ENCODE results near the gene ABCD4.

Gene ABCD4

DNA sequence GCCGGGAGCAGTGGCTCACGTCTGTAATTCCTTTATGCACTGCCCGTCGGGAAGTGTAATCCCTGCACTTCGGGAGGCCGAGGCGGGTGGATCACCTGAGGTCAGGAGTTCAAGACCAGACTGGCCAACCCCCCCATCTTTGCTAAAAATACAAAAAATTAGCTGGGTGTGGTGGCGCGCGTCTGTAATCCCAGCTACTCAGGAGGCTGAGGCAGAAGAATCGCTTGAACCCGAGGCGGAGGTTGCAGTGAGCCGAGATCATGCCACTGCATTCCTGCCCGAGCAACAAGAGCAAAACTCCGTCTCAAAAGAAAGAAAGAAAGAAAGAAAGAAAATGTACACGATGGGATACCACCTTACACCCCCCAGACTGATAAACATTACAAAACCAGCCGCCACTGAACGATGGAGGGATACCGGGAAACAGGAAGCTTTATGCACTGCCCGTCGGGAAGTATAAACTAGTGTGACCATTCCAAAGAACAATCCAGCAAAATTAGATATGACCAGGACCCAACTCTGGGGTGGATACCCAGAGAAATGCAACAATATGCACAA is 1.1 kb downstream of the ABCD4 start:
- peak overlapping the region; percentile 96 for H2AFZ ChIP-seq (ENCODE audit: low read length, unreplicated experiment)
- H3K4me3 ChIP-seq (ENCODE audit: low read depth, low read length), result peak overlapping the region; percentile 97
- H3K4me1 ChIP-seq (ENCODE audit: control insufficient read depth, insufficient read depth, low read length, unreplicated experiment), result peaks cover 4% of the 10 kb centered on the region
- H3K27me3 ChIP-seq (ENCODE audit: insufficient read depth, low read length), result no peaks in the 10 kb centered on the region
- peaks cover 30% of the 10 kb centered on the region for H3K79me2 ChIP-seq (ENCODE audit: control insufficient read depth, insufficient read depth, low read length, unreplicated experiment)
- H3K27ac ChIP-seq (ENCODE audit: low read depth, low read length), result peak overlapping the region; percentile 48; the same call in 1 of the 2 replicates
- peaks cover 10% of the 10 kb centered on the region; the same call in 1 of the 2 replicates for H3K36me3 ChIP-seq (ENCODE audit: insufficient read depth, low read length)

DNA sequence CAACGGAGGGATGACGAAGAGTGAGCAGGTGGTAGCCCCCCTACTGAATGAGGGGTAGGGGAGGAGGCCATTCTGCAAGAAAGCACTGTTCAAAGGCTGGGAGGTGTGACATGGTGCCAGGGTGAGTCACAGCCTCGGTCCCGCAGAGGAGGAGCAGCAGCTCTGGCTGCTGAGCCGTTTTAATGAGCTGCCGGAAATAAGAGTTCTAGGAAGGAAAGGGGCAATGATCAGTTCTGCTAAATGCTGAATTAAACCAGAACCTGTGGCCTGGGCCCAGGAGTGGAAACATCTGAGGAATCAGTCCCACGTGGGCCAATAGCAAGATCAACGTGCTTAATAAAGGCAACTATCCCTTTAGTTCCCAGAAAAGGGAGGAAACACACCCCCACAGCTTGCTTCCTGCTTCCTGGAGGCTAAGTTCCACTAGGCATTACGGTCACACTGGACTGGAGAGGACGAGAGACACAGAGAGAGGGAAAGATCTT is 3.6 kb downstream of the ABCD4 start:
- Histone ChIP-seq H2AFZ (ENCODE audit: low read length, unreplicated experiment) (no peak overlapping the region), H3K27ac (ENCODE audit: low read depth, low read length) (0 out of 2 replicates have a peak overlapping the region, but pooled peaks have one; percentile 18), H3K79me2 (ENCODE audit: control insufficient read depth, insufficient read depth, low read length, unreplicated experiment) (peaks cover 30% of the 10 kb centered on the region), H3K36me3 (ENCODE audit: insufficient read depth, low read length) (peaks cover 10% of the 10 kb centered on the region; the same call in 1 of the 2 replicates), H3K4me3 (ENCODE audit: low read depth, low read length) (no peak overlapping the region), H3K4me1 (ENCODE audit: control insufficient read depth, insufficient read depth, low read length, unreplicated experiment) (peaks cover 4% of the 10 kb centered on the region), H3K27me3 (ENCODE audit: insufficient read depth, low read length) (no peaks in the 10 kb centered on the region)

DNA sequence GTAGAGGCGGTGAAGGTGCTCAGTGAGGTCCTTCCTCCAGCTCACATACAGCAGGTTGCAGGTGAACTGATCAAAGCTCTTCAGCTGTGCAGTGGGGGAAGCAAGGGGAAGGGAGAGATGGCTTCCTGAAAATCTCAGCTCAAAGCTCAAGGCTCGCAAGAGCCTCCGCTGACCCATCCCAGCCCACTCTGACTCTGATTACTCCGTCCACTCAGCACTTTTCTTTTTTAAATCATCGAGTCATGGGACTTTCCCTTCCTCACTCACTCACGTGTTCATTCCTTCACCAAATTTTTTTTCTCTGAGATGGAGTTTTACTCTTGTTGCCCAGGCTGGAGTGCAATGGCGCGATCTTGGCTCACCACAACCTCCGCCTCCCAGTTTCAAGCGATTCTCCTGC is 4.7 kb downstream of the ABCD4 start:
- peaks cover 33% of the 10 kb centered on the region for H3K79me2 ChIP-seq (ENCODE audit: control insufficient read depth, insufficient read depth, low read length, unreplicated experiment)
- H2AFZ ChIP-seq (ENCODE audit: low read length, unreplicated experiment), result no peak overlapping the region
- no peaks in the 10 kb centered on the region for H3K27me3 ChIP-seq (ENCODE audit: insufficient read depth, low read length)
- H3K27ac ChIP-seq (ENCODE audit: low read depth, low read length), result no peak overlapping the region
- H3K4me3 ChIP-seq (ENCODE audit: low read depth, low read length), result no peak overlapping the region
- peaks cover 4% of the 10 kb centered on the region for H3K4me1 ChIP-seq (ENCODE audit: control insufficient read depth, insufficient read depth, low read length, unreplicated experiment)
- peaks cover 10% of the 10 kb centered on the region; the same call in 1 of the 2 replicates for H3K36me3 ChIP-seq (ENCODE audit: insufficient read depth, low read length)

DNA sequence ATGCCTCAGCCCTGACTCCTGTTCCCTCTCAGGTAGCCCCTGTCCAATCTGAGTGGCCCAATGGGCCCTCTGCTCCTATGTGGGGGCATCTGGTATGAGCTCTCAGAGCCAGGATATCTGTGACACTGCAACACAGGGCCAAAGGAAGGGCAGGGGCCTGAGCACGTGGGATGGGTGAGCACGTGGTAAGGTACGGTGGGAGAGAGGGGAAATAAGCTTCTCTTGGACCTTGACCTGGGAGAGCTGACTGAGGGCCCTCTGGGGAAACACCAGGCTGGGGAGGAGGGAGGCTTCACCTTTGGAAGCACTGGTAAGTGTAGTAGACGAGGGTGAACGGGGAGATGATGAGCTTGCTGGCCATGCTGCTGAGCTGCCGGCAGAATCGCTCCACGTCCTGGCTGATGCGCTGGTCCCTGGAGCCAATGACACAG is 6.7 kb downstream of the ABCD4 start:
- Histone ChIP-seq H3K4me1 (ENCODE audit: control insufficient read depth, insufficient read depth, low read length, unreplicated experiment) (no peaks in the 10 kb centered on the region), H3K36me3 (ENCODE audit: insufficient read depth, low read length) (peaks cover 12% of the 10 kb centered on the region; the same call in 1 of the 2 replicates), H3K79me2 (ENCODE audit: control insufficient read depth, insufficient read depth, low read length, unreplicated experiment) (peaks cover 19% of the 10 kb centered on the region), H3K27me3 (ENCODE audit: insufficient read depth, low read length) (no peaks in the 10 kb centered on the region), H3K4me3 (ENCODE audit: low read depth, low read length) (no peak overlapping the region), H2AFZ (ENCODE audit: low read length, unreplicated experiment) (no peak overlapping the region), H3K27ac (ENCODE audit: low read depth, low read length) (no peak overlapping the region)

- H2AFZ ChIP-seq (ENCODE audit: low read length, unreplicated experiment), result no peak overlapping the region
- peaks cover 4% of the 10 kb centered on the region; the same call in 1 of the 2 replicates for H3K36me3 ChIP-seq (ENCODE audit: insufficient read depth, low read length)
- peaks cover 6% of the 10 kb centered on the region for H3K79me2 ChIP-seq (ENCODE audit: control insufficient read depth, insufficient read depth, low read length, unreplicated experiment)
- no peaks in the 10 kb centered on the region for H3K4me1 ChIP-seq (ENCODE audit: control insufficient read depth, insufficient read depth, low read length, unreplicated experiment)
- no peak overlapping the region for H3K4me3 ChIP-seq (ENCODE audit: low read depth, low read length)
- H3K27me3 ChIP-seq (ENCODE audit: insufficient read depth, low read length), result no peaks in the 10 kb centered on the region
- no peak overlapping the region for H3K27ac ChIP-seq (ENCODE audit: low read depth, low read length)
Measured at GRCh38 chr14:74293606-74294005, 9.1 kb downstream of the ABCD4 start.

GRCh38 chr14:74292061-74292460 is 10.7 kb downstream of the ABCD4 start:
- H3K27me3 ChIP-seq (ENCODE audit: insufficient read depth, low read length), result no peaks in the 10 kb centered on the region
- no peaks in the 10 kb centered on the region for H3K4me1 ChIP-seq (ENCODE audit: control insufficient read depth, insufficient read depth, low read length, unreplicated experiment)
- H3K27ac ChIP-seq (ENCODE audit: low read depth, low read length), result no peak overlapping the region
- H3K79me2 ChIP-seq (ENCODE audit: control insufficient read depth, insufficient read depth, low read length, unreplicated experiment), result peaks cover 3% of the 10 kb centered on the region
- H3K4me3 ChIP-seq (ENCODE audit: low read depth, low read length), result no peak overlapping the region
- no peak overlapping the region for H2AFZ ChIP-seq (ENCODE audit: low read length, unreplicated experiment)
- peaks cover 3% of the 10 kb centered on the region; the same call in 1 of the 2 replicates for H3K36me3 ChIP-seq (ENCODE audit: insufficient read depth, low read length)

- no peak overlapping the region for H3K4me3 ChIP-seq (ENCODE audit: low read depth, low read length)
- H3K36me3 ChIP-seq (ENCODE audit: insufficient read depth, low read length), result peaks cover 7% of the 10 kb centered on the region
- H2AFZ ChIP-seq (ENCODE audit: low read length, unreplicated experiment), result no peak overlapping the region
Measured at GRCh38 chr14:74290415-74290814, 12.3 kb downstream of the ABCD4 start.

DNA sequence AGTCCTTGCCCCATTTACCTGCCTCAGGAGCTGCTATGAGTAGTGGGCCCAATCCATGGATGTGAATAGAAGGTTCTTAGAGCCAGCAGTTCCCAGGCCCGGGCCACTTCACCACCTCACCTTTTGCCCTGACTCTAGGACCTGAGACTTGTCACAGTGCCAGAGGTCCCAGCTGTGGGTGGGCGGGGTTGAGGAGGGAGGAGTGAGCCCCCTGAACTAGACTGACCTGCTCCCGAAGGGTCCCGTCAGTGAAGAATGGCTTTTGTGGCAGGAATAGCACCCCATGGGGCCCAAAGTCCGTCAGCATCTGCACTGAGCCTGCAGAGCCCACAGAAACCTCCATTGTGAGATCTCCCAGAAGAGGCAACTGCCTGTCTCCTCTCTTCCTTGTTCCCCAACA is 12.9 kb downstream of the ABCD4 start:
- Histone ChIP-seq H3K4me3 (ENCODE audit: low read depth, low read length) (no peak overlapping the region), H2AFZ (ENCODE audit: low read length, unreplicated experiment) (no peak overlapping the region), H3K36me3 (ENCODE audit: insufficient read depth, low read length) (peaks cover 10% of the 10 kb centered on the region), H3K27me3 (ENCODE audit: insufficient read depth, low read length) (no peaks in the 10 kb centered on the region), H3K79me2 (ENCODE audit: control insufficient read depth, insufficient read depth, low read length, unreplicated experiment) (peaks cover 3% of the 10 kb centered on the region), H3K4me1 (ENCODE audit: control insufficient read depth, insufficient read depth, low read length, unreplicated experiment) (no peaks in the 10 kb centered on the region), H3K27ac (ENCODE audit: low read depth, low read length) (no peak overlapping the region)

More at GRCh38 chr14:74290415-74290814, 12.3 kb downstream of the ABCD4 start:
- Histone ChIP-seq H3K27ac (ENCODE audit: low read depth, low read length) (no peak overlapping the region), H3K27me3 (ENCODE audit: insufficient read depth, low read length) (no peaks in the 10 kb centered on the region), H3K79me2 (ENCODE audit: control insufficient read depth, insufficient read depth, low read length, unreplicated experiment) (peaks cover 3% of the 10 kb centered on the region), H3K4me1 (ENCODE audit: control insufficient read depth, insufficient read depth, low read length, unreplicated experiment) (no peaks in the 10 kb centered on the region)

DNA sequence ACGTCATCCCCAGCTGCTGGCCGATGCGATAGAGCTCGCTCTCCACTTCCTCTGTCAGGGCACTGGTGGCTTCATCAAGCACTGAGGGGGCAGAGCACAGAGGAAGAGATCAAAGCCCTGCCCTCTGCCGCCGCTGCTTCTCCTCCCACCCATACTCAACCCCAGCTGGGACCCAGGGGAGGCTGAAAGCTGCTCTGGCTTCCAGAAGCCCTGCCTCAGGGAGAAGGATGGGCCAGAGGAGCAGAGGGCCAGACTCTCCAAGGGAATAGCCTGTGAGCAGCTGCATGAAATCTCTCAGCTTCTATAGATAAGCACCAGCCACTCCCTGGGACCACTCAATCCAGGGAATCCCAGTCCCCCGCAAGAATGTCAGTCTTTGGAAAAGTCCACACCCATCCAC is 16.0 kb downstream of the ABCD4 start:
- H3K27ac ChIP-seq (ENCODE audit: low read depth, low read length), result no peak overlapping the region
- H2AFZ ChIP-seq (ENCODE audit: low read length, unreplicated experiment), result no peak overlapping the region
- peaks cover 15% of the 10 kb centered on the region for H3K36me3 ChIP-seq (ENCODE audit: insufficient read depth, low read length)
- H3K4me3 ChIP-seq (ENCODE audit: low read depth, low read length), result no peak overlapping the region
- H3K27me3 ChIP-seq (ENCODE audit: insufficient read depth, low read length), result no peaks in the 10 kb centered on the region
- no peaks in the 10 kb centered on the region for H3K79me2 ChIP-seq (ENCODE audit: control insufficient read depth, insufficient read depth, low read length, unreplicated experiment)
- no peaks in the 10 kb centered on the region for H3K4me1 ChIP-seq (ENCODE audit: control insufficient read depth, insufficient read depth, low read length, unreplicated experiment)

DNA sequence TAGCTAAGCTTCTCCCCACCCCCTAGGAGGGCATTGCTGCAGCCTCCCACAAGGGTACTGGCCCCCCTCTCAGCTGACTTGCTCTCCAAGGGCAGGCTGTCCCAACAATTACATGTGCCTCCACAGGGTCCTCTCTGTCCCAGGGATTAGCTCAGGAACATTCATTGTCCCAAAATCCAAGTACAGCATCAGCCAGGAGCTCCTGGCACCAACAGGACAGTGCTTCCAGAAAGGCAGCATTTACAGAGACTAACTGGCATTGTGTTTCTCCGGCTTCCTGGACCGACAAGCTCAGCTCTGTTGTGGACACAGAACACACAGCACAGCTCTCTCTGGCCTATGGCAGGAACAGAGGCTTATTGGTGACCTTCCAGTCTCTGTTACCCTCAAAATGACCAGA is 21.7 kb downstream of the ABCD4 start:
- H3K79me2 ChIP-seq (ENCODE audit: control insufficient read depth, insufficient read depth, low read length, unreplicated experiment), result no peaks in the 10 kb centered on the region
- H3K4me1 ChIP-seq (ENCODE audit: control insufficient read depth, insufficient read depth, low read length, unreplicated experiment), result no peaks in the 10 kb centered on the region
- H2AFZ ChIP-seq (ENCODE audit: low read length, unreplicated experiment), result no peak overlapping the region
- H3K4me3 ChIP-seq (ENCODE audit: low read depth, low read length), result no peak overlapping the region
- H3K27me3 ChIP-seq (ENCODE audit: insufficient read depth, low read length), result no peaks in the 10 kb centered on the region
- no peak overlapping the region for H3K27ac ChIP-seq (ENCODE audit: low read depth, low read length)
- H3K36me3 ChIP-seq (ENCODE audit: insufficient read depth, low read length), result peaks cover 17% of the 10 kb centered on the region

- Histone ChIP-seq H3K4me3 (ENCODE audit: low read depth, low read length) (no peak overlapping the region), H3K36me3 (ENCODE audit: insufficient read depth, low read length) (0 out of 2 replicates have a peak, but pooled peaks cover 5% of the 10 kb centered on the region), H3K27ac (ENCODE audit: low read depth, low read length) (no peak overlapping the region), H3K4me1 (ENCODE audit: control insufficient read depth, insufficient read depth, low read length, unreplicated experiment) (peaks cover 9% of the 10 kb centered on the region), H3K27me3 (ENCODE audit: insufficient read depth, low read length) (no peaks in the 10 kb centered on the region), H2AFZ (ENCODE audit: low read length, unreplicated experiment) (no peak overlapping the region), H3K79me2 (ENCODE audit: control insufficient read depth, insufficient read depth, low read length, unreplicated experiment) (no peaks in the 10 kb centered on the region)
Measured at GRCh38 chr14:74278080-74278479, 24.7 kb downstream of the ABCD4 start.
